K562 (cell line): ENCODE data around the gene CFAP97D1.

Experiments used
- ESRRB ChIP-seq: fragments of 250-450 bp; sonication (Bioruptor Pico); IDR thresholded peaks from 2 replicates; pipeline ENCODE4 v1.5.0; 2020; ENCODE audit warnings: mild to moderate bottlenecking, moderate library complexity, borderline replicate concordance
- HNRNPUL1 ChIP-seq: fragments of 200-400 bp; formaldehyde crosslinking; IDR thresholded peaks from 2 replicates; pipeline ENCODE4 v1.6.1; 2017; ENCODE audit warnings: low read length
- PCBP1 ChIP-seq: fragments of 200-400 bp; formaldehyde crosslinking; IDR thresholded peaks from 2 replicates; pipeline ENCODE4 v1.6.1; 2018; ENCODE audit warnings: mild to moderate bottlenecking, low read depth, low read length; ENCODE audit not compliant: poor library complexity, severe bottlenecking
- POLR2AphosphoS5 ChIP-seq: IDR thresholded peaks from 2 replicates; pipeline ENCODE4 v1.6.1; 2011; ENCODE audit warnings: mild to moderate bottlenecking, low read depth, low read length, moderate library complexity; ENCODE audit not compliant: control insufficient read depth, insufficient read depth
- SP2 ChIP-seq: IDR thresholded peaks from 2 replicates; pipeline ENCODE4 v1.6.1; 2011; ENCODE audit warnings: mild to moderate bottlenecking, low read depth, low read length, moderate library complexity; ENCODE audit not compliant: poor library complexity, severe bottlenecking; ENCODE audit errors: extremely low read depth
- XRCC5 ChIP-seq: fragments of 200-400 bp; formaldehyde crosslinking; IDR thresholded peaks from 2 replicates; pipeline ENCODE4 v1.6.1; 2017; ENCODE audit warnings: low read depth, mild to moderate bottlenecking, low read length
- TF ChIP-seq, protein P1 (sequence below): sonication (generic); formaldehyde crosslinking; IDR thresholded peaks from 2 replicates; pipeline ENCODE4 v1.5.0; 2020; ENCODE audit warnings: missing genetic modification reagents

DNA sequence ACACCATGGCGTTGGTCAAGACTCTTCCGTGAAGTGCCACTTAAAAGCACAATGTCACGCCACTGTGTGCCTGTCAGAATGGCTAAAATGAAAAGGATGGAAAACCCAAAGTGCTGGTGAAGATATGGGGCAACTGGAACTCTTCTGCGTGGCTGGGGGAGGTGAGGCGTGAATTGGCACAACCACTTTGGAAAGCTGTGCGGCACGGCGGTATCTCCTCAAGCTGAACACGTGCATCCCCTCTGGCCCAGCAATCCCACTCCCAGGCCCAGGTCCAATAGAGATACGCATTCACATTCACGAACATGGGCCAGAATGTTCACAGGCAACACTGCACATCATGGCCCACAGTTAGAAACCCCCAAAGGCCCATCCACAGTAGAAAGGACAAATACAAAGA is 10.4 kb upstream of the CFAP97D1 start:
- no peak for TF ChIP-seq PCBP1
- TF ChIP-seq XRCC5 = no peak
- no peak for TF ChIP-seq ESRRB (CRISPR knock-in tag)
- no peak for TF ChIP-seq SP2
- no peak for TF ChIP-seq POLR2AphosphoS5
- TF ChIP-seq, protein P1, sequence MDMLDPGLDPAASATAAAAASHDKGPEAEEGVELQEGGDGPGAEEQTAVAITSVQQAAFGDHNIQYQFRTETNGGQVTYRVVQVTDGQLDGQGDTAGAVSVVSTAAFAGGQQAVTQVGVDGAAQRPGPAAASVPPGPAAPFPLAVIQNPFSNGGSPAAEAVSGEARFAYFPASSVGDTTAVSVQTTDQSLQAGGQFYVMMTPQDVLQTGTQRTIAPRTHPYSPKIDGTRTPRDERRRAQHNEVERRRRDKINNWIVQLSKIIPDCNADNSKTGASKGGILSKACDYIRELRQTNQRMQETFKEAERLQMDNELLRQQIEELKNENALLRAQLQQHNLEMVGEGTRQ (CRISPR knock-in tag) = no peak
- TF ChIP-seq HNRNPUL1 = no peak
